Measurements from ENCODE around the gene BSPRY. TPM values are rescaled to one million over a fixed set of nuclear protein-coding genes. Genes with fewer than 3 reads are reported as not detected.

Gene BSPRY
- total and polyA plus RNA-seq, 2 experiments from 2014 or later: 0.93 to 1.2 TPM

DNA sequence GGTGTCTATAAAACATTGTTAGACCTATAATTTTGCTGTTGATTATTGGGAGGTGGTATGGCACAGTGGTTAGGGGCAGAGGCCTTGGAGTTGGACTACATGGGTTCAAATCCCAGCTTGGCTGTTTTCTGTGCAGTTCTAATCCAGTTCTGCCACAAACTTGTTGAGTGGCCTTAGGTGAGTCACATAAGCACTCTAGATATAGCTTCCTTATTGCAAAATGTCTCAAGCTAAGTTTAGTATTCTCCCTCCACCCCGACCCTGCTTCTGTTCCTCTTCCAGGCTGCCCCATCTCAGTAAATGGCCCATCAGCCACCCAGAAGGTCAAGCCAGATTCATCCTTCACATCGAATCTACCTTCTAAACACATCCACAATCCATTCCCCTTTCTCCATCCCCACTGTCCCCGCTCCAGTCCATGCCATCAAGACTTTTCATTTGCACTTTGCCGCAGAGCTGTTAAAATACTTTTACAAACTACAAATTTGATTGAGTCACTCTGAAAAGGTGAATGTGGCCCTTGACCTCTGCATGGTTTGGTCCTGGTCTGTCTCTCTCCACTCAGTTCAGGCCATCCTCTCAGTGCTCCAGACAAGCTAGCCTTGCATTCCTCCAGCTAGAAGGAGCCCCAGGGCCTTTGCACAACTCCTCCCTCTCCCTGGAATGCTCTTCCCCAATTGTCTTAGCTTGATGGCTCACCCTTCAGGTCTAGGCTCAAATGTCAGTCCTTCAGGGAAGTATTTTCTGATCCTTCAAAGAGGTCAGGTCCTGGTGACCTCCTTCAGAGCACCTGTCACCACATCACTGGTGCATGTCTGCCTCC is 37.4 kb downstream of the BSPRY start:
- H3K36me3 ChIP-seq: peaks cover 6% of the 10 kb centered on the region
- no peak overlapping the region for H3K4me3 ChIP-seq

DNA sequence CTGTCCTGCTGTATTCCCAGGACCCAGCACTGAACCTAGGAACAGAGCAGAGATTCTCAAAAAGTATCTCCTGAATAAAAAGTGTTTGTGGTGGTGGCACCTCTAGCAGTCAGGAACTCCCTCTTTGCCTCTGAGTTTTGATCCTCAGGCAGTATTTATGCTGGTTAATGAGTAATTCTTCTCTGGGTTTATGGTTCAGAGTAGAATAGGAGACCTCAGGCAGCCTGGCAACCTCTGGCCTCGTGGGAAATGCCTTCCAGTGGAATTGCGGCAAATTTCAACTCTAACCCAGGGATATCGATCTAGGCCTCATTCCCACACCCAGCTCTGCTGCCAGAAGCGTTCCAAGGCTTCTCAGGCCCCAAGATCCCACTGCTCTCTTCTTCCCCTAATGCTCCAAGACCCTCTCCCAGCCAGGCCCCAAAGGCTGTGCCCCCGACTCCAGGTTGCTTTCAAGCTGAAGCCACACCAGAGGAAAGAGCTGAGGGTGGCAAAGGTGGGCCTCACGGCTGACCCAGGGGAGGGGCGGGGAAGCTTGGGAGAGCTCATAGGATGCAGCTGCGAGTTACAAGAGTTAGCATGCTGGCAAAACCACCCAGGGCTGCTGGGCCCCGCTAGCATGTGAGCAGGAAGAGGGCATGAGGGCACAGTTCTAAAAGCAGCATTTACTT is 38.4 kb downstream of the BSPRY start:
- Histone ChIP-seq H3K27me3 (no peaks in the 10 kb centered on the region), H3K36me3 (peaks cover 6% of the 10 kb centered on the region), H3K4me1 (ENCODE audit: low read depth) (no peaks in the 10 kb centered on the region), H3K9me3 (ENCODE audit: low read depth) (no peaks in the 10 kb centered on the region), H3K27ac (peak overlapping the region; percentile 75), H3K4me3 (no peak overlapping the region)
- DNase-seq (ENCODE audit: low read depth in 1 of 2, low spot score in 1 of 2): no peak
- TF ChIP-seq, protein P1, sequence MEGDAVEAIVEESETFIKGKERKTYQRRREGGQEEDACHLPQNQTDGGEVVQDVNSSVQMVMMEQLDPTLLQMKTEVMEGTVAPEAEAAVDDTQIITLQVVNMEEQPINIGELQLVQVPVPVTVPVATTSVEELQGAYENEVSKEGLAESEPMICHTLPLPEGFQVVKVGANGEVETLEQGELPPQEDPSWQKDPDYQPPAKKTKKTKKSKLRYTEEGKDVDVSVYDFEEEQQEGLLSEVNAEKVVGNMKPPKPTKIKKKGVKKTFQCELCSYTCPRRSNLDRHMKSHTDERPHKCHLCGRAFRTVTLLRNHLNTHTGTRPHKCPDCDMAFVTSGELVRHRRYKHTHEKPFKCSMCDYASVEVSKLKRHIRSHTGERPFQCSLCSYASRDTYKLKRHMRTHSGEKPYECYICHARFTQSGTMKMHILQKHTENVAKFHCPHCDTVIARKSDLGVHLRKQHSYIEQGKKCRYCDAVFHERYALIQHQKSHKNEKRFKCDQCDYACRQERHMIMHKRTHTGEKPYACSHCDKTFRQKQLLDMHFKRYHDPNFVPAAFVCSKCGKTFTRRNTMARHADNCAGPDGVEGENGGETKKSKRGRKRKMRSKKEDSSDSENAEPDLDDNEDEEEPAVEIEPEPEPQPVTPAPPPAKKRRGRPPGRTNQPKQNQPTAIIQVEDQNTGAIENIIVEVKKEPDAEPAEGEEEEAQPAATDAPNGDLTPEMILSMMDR (IDR thresholded peaks at IDR 0.05; ENCODE audit: low read depth, low read length): no peak

More for the DNA sequence above, 37.4 kb downstream of the BSPRY start:
- TF ChIP-seq, protein P1 (IDR thresholded peaks at IDR 0.05; ENCODE audit: low read depth, low read length): no peak
- peak overlapping the region; percentile 75 for H3K27ac ChIP-seq
- no peaks in the 10 kb centered on the region for H3K4me1 ChIP-seq (ENCODE audit: low read depth)
- H3K27me3 ChIP-seq: no peaks in the 10 kb centered on the region
- no peak for DNase-seq (ENCODE audit: low read depth in 1 of 2, low spot score in 1 of 2)
- no peaks in the 10 kb centered on the region for H3K9me3 ChIP-seq (ENCODE audit: low read depth)

DNA sequence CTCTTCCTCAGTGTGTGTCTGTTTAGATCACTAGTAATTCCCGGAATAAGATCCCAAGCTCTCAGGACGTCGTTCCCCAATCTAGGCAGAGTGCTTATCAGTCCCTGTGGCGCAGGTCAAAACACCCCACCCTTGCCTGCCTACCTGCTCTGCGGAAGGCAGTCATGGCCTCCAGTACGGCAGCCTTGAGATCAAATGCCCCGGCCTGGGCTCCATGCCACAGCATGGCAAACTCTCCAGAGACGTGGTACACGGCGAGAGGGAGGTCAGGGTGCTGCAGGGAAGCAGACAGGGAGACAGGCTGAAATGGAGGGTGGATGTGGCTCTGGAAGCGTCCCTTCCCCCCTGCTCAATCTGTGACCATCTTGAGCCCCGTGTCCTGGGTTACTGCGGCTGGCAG is 39.5 kb downstream of the BSPRY start:
- no peaks in the 10 kb centered on the region for H3K9me3 ChIP-seq (ENCODE audit: low read depth)
- no peak overlapping the region for H3K27ac ChIP-seq
- no peaks in the 10 kb centered on the region for H3K27me3 ChIP-seq
- H3K4me3 ChIP-seq: no peak overlapping the region
- DNase-seq (ENCODE audit: low read depth in 1 of 2, low spot score in 1 of 2): no peak
- TF ChIP-seq, protein P1 (IDR thresholded peaks at IDR 0.05; ENCODE audit: low read depth, low read length): no peak
- H3K4me1 ChIP-seq (ENCODE audit: low read depth): no peaks in the 10 kb centered on the region
- peaks cover 6% of the 10 kb centered on the region for H3K36me3 ChIP-seq

DNA sequence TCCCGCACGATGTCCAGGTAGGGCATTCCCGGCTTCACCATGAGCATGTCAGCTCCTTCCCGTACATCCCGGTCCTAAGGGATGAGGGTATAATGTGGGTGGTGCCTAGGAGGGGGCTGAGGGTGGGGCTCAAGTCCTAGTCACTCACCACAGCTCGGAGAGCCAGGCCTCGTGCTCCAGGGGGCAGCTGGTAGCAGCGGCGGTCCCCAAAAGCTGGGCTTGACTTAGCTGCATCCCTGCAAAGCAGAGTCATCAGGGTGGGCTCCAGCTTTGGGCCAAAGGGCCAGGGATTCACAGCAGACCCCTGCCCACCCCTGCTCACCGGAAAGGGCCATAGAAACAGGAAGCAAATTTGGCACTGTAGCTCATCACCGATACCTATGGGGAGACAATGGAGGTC is 40.1 kb downstream of the BSPRY start:
- Histone ChIP-seq H3K9me3 (ENCODE audit: low read depth) (no peaks in the 10 kb centered on the region), H3K27ac (no peak overlapping the region), H3K4me3 (no peak overlapping the region), H3K27me3 (no peaks in the 10 kb centered on the region), H3K4me1 (ENCODE audit: low read depth) (no peaks in the 10 kb centered on the region), H3K36me3 (peaks cover 6% of the 10 kb centered on the region)
- DNase-seq (ENCODE audit: low read depth in 1 of 2, low spot score in 1 of 2): no peak
- TF ChIP-seq, protein P1 (IDR thresholded peaks at IDR 0.05; ENCODE audit: low read depth, low read length): no peak

DNA sequence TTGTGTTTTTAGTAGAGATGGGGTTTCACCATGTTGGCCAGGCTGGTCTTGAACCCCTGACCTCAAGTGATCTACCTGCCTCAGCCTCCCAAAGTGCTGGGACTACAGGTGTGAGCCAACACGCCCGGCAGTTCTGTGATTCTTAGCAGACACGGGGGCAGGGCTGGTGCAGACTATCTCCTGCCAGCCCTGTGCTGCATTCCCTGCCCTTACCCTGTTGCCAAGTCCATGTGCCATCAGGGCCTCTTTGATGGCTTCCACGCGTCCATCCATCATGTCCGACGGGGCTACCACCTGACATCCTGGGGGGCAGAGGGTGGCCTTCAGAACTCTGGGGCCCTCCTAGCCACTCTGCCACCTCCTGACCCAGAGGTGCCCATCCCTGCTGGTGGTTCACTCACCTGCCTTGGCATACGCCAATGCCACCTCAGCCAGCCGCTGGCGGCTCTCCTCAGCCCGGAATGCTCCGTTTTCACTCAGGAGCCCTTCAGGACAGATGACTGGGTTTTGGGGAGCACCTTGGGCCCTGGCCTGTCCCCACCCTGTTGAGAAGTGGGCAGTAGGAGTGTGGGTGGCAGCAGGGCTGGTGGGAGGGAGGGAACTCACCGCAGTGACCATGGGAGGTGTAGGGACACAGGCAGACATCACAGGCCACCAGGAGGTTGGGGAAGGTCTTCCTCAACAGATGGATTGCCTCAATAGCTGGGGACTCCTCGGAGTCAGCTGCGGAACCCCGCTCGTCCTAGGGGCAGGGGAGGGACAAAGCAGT is 41.0 kb downstream of the BSPRY start:
- Histone ChIP-seq H3K4me1 (ENCODE audit: low read depth) (no peaks in the 10 kb centered on the region), H3K27ac (no peak overlapping the region), H3K9me3 (ENCODE audit: low read depth) (no peaks in the 10 kb centered on the region), H3K27me3 (no peaks in the 10 kb centered on the region), H3K36me3 (peaks cover 6% of the 10 kb centered on the region), H3K4me3 (no peak overlapping the region)
- no peak for DNase-seq (ENCODE audit: low read depth in 1 of 2, low spot score in 1 of 2)
- TF ChIP-seq, protein P1 (IDR thresholded peaks at IDR 0.05; ENCODE audit: low read depth, low read length): no peak

Data from cardiac muscle cell (in vitro differentiated cells and primary cell).